K562 (cell line): ENCODE results near the gene LHB. TPM values are rescaled to one million over a fixed set of nuclear protein-coding genes. Genes with fewer than 3 reads are reported as not detected.

Experiments
- DPF2 ChIP-seq: fragments of 450-650 bp; IDR thresholded peaks from 2 replicates; pipeline ENCODE4 v1.6.1; 2016
- MCM2 ChIP-seq: fragments of 450-650 bp; IDR thresholded peaks from 2 replicates; pipeline ENCODE4 v1.6.1; 2017; ENCODE audit warnings: low read depth, mild to moderate bottlenecking
- MED1 ChIP-seq: sonication (generic); formaldehyde crosslinking; IDR thresholded peaks from 2 replicates; pipeline ENCODE4 v1.8.1; 2023; ENCODE audit warnings: missing genetic modification reagents, borderline replicate concordance
- TCF3 ChIP-seq: sonication (generic); formaldehyde crosslinking; IDR thresholded peaks from 2 replicates; pipeline ENCODE4 v1.4.0; 2020; ENCODE audit warnings: mild to moderate bottlenecking, missing genetic modification reagents
- ZFP36 ChIP-seq: fragments of 150-350 bp; IDR thresholded peaks from 2 replicates; pipeline ENCODE4 v1.6.1; 2018; ENCODE audit warnings: low read length, low read depth; ENCODE audit not compliant: partially characterized antibody
- ZNF224 ChIP-seq: sonication (generic); formaldehyde crosslinking; IDR thresholded peaks from 2 replicates; pipeline ENCODE4 v1.8.0; 2022; ENCODE audit warnings: mild to moderate bottlenecking, missing genetic modification reagents
- ZNF239 ChIP-seq: fragments of 250-450 bp; sonication (Bioruptor Pico); IDR thresholded peaks from 2 replicates; pipeline ENCODE4 v1.4.0; 2020; ENCODE audit warnings: mild to moderate bottlenecking
- ZNF253 ChIP-seq: fragments of 250-450 bp; sonication (Bioruptor Pico); conservative IDR thresholded peaks from 2 replicates; pipeline ENCODE4 v1.6.1; 2021; ENCODE audit warnings: mild to moderate bottlenecking
- ZNF584 ChIP-seq: fragments of 200-800 bp; sonication (Bioruptor generic); IDR thresholded peaks from 2 replicates; pipeline ENCODE4 v1.6.1; 2016; ENCODE audit warnings: low read depth, mild to moderate bottlenecking, missing genetic modification characterization, missing compliant biosample characterization
- polyA plus RNA-seq, 8 experiments: library from polyadenylated mRNA; depleted of rRNA in 4 of 8; stranded (reverse) in 5 of 8; unstranded in 3 of 8; fragments of >200 nt; fragmentation: Nextera tagmentation in 2 of 8; fragmentation: Illumina TruSeq in 1 of 8; extraction: Ambion mirVana in 2 of 8; extraction: Trizol in 1 of 8; gene quantifications; 2 replicates each; pipeline versions ENCODE4 v1.2.1 to v1.2.3, GENCODE V29; 2011 to 2014; ENCODE audit warnings: inconsistent platforms in 1 of 8, missing spikeins in 1 of 8
- total RNA-seq, 7 experiments: library from RNA; depleted of rRNA in 6 of 7; stranded (reverse); fragments of >200 nt in 6 of 7; fragmentation: Illumina TruSeq in 2 of 7; extraction: Trizol in 2 of 7; gene quantifications; 2 replicates each; pipeline versions ENCODE4 v1.2.1 to v1.2.3, GENCODE V29; 2011 to 2021; ENCODE audit warnings: low replicate concordance in 1 of 7
- TF ChIP-seq, protein P1 (sequence below), 2 experiments: IDR thresholded peaks; 2 replicates each; pipeline ENCODE4 v1.6.1; 2011; ENCODE audit warnings: borderline replicate concordance in 1 of 2, control low read depth in 1 of 2, low read depth in 1 of 2, low read length in 1 of 2, mild to moderate bottlenecking in 1 of 2, mixed read lengths in 1 of 2, moderate library complexity in 1 of 2; ENCODE audit not compliant: insufficient read depth in 1 of 2, insufficient read length in 1 of 2, poor library complexity in 1 of 2, severe bottlenecking in 1 of 2; ENCODE audit errors: extremely low read depth in 1 of 2
- TF ChIP-seq, protein P2 (sequence below): fragments of 250-450 bp; sonication (Bioruptor Pico); IDR thresholded peaks from 2 replicates; pipeline ENCODE4 v1.5.0; 2020; ENCODE audit warnings: mild to moderate bottlenecking
- TF ChIP-seq, protein P3 (sequence below), 2 experiments: fragments of 450-650 bp in 1 of 2; sonication (generic) in 1 of 2; formaldehyde crosslinking in 1 of 2; IDR thresholded peaks; 2 replicates each; pipeline versions ENCODE4 v1.7.1 to v1.9.0; 2016 to 2022; ENCODE audit warnings: inconsistent platforms in 1 of 2, mild to moderate bottlenecking in 1 of 2, missing genetic modification reagents in 1 of 2

Gene LHB
- total and polyA plus RNA-seq, 9 of the 15 experiments (the other 6 are each of a cell fraction or from before 2014, with no cell fraction given): 0.54 TPM; not detected in 8

DNA sequence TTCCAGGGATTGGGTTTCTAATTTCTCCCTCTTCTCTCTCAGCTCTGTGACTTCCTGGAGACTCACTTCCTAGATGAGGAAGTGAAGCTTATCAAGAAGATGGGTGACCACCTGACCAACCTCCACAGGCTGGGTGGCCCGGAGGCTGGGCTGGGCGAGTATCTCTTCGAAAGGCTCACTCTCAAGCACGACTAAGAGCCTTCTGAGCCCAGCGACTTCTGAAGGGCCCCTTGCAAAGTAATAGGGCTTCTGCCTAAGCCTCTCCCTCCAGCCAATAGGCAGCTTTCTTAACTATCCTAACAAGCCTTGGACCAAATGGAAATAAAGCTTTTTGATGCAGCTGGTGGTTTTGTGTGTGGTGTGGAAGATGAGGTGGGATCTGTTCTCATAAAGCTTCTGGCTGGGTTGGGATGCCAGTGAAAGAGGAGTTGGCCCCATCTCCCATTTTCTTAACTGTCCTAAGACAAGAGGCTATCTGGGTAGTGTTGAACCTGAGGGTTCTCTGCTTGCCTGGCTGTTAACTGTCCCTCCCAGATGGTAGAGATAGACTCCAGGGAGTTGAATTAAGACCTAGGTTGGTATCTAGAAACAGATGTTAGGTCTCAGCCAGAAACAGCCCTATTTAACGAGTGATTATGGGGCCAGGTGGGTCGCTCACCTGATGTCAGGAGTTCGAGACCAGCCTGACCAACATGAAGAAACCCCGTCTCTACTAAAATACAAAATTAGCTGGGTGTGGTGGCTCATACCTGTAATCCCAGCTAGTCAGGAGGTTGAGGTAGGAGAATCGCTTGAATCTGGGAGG lies 50.1 kb downstream of the LHB start (continued):
- TF ChIP-seq TCF3 (CRISPR knock-in tag) (no peak), MED1 (CRISPR knock-in tag) (no peak; the same call in 1 of the 2 replicates), ZNF239 (CRISPR knock-in tag) (no peak), DPF2 (no peak), ZNF224 (CRISPR knock-in tag) (no peak), MCM2 (no peak), ZNF253 (CRISPR knock-in tag) (no peak), ZNF584 (0 out of 2 replicates have a peak, but pooled peaks have one; percentile 31), ZFP36 (no peak)
- TF ChIP-seq, protein P1, sequence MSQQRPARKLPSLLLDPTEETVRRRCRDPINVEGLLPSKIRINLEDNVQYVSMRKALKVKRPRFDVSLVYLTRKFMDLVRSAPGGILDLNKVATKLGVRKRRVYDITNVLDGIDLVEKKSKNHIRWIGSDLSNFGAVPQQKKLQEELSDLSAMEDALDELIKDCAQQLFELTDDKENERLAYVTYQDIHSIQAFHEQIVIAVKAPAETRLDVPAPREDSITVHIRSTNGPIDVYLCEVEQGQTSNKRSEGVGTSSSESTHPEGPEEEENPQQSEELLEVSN (IDR thresholded peaks at IDR 0.05; ENCODE audit: borderline replicate concordance in 1 of 2, extremely low read depth in 1 of 2, insufficient read depth in 1 of 2, insufficient read length in 1 of 2, low read depth in 1 of 2, low read length in 1 of 2, poor library complexity in 1 of 2, severe bottlenecking in 1 of 2): no peak
- TF ChIP-seq, protein P2, sequence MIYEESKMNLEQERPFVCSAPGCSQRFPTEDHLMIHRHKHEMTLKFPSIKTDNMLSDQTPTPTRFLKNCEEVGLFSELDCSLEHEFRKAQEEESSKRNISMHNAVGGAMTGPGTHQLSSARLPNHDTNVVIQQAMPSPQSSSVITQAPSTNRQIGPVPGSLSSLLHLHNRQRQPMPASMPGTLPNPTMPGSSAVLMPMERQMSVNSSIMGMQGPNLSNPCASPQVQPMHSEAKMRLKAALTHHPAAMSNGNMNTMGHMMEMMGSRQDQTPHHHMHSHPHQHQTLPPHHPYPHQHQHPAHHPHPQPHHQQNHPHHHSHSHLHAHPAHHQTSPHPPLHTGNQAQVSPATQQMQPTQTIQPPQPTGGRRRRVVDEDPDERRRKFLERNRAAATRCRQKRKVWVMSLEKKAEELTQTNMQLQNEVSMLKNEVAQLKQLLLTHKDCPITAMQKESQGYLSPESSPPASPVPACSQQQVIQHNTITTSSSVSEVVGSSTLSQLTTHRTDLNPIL (CRISPR knock-in tag): no peak
- TF ChIP-seq, protein P3, sequence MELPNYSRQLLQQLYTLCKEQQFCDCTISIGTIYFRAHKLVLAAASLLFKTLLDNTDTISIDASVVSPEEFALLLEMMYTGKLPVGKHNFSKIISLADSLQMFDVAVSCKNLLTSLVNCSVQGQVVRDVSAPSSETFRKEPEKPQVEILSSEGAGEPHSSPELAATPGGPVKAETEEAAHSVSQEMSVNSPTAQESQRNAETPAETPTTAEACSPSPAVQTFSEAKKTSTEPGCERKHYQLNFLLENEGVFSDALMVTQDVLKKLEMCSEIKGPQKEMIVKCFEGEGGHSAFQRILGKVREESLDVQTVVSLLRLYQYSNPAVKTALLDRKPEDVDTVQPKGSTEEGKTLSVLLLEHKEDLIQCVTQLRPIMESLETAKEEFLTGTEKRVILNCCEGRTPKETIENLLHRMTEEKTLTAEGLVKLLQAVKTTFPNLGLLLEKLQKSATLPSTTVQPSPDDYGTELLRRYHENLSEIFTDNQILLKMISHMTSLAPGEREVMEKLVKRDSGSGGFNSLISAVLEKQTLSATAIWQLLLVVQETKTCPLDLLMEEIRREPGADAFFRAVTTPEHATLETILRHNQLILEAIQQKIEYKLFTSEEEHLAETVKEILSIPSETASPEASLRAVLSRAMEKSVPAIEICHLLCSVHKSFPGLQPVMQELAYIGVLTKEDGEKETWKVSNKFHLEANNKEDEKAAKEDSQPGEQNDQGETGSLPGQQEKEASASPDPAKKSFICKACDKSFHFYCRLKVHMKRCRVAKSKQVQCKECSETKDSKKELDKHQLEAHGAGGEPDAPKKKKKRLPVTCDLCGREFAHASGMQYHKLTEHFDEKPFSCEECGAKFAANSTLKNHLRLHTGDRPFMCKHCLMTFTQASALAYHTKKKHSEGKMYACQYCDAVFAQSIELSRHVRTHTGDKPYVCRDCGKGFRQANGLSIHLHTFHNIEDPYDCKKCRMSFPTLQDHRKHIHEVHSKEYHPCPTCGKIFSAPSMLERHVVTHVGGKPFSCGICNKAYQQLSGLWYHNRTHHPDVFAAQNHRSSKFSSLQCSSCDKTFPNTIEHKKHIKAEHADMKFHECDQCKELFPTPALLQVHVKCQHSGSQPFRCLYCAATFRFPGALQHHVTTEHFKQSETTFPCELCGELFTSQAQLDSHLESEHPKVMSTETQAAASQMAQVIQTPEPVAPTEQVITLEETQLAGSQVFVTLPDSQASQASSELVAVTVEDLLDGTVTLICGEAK (IDR thresholded peaks at IDR 0.05): no peak
- TF ChIP-seq, protein P3 (CRISPR knock-in tag; IDR thresholded peaks at IDR 0.05): no peak
